GM23248 (cell line): ENCODE data around the gene RAF1.

Source experiments
- EZH2 ChIP-seq: fragments of 200-600 bp; sonication (generic); IDR thresholded peaks from 2 replicates; pipeline ENCODE4 v1.6.1; 2018; ENCODE audit warnings: antibody characterized with exemption, mild to moderate bottlenecking; ENCODE audit not compliant: insufficient read depth, poor library complexity, severe bottlenecking
- EZH2phosphoT487 ChIP-seq: fragments of 200-600 bp; sonication (generic); IDR thresholded peaks from 2 replicates; pipeline ENCODE4 v1.6.1; 2018; ENCODE audit warnings: antibody characterized with exemption, moderate library complexity, mild to moderate bottlenecking, low read depth; ENCODE audit not compliant: insufficient read depth

GRCh38 chr3:12633108-12633507, 30.8 kb downstream of the RAF1 start:
- TF ChIP-seq EZH2phosphoT487 (no peak), EZH2 (no peak)
